Smooth muscle cell (in vitro differentiated cells): ENCODE results near the gene VSIG10L. TPM values are rescaled to one million over a fixed set of nuclear protein-coding genes. Genes with fewer than 3 reads are reported as not detected.

ENCODE experiments used
- DNase-seq: peaks from one replicate; lab custom pipeline; 2025; ENCODE audit not compliant: unreplicated experiment; lab: John Stamatoyannopoulos, UW
- H2AFZ ChIP-seq: fragments of 200-600 bp; sonication (generic); 2 replicates; pipeline ENCODE4 v1.6.0; 2016; ENCODE audit warnings: antibody characterized with exemption, low read depth, mild to moderate bottlenecking
- H3F3A ChIP-seq: fragments of 200-600 bp; sonication (generic); 2 replicates; pipeline ENCODE4 v1.6.0; 2017; ENCODE audit warnings: antibody characterized with exemption, low read depth
- H3K27ac ChIP-seq: fragments of 200-600 bp; sonication (generic); 2 replicates; pipeline ENCODE4 v1.5.1; 2016; ENCODE audit warnings: low read depth, mild to moderate bottlenecking
- H3K27me3 ChIP-seq: fragments of 200-600 bp; sonication (generic); 2 replicates; pipeline ENCODE4 v1.6.1; 2016; ENCODE audit warnings: low read depth, mild to moderate bottlenecking
- H3K36me3 ChIP-seq: fragments of 200-600 bp; sonication (generic); 2 replicates; pipeline ENCODE4 v1.5.1; 2016; ENCODE audit warnings: low read depth
- H3K4me1 ChIP-seq: fragments of 200-600 bp; sonication (generic); 2 replicates; pipeline ENCODE4 v1.5.1; 2016; ENCODE audit warnings: low read depth
- H3K4me2 ChIP-seq: fragments of 200-600 bp; sonication (generic); 2 replicates; pipeline ENCODE4 v1.6.0; 2016; ENCODE audit warnings: mild to moderate bottlenecking
- H3K4me3 ChIP-seq: fragments of 200-600 bp; sonication (generic); 2 replicates; pipeline ENCODE4 v1.5.1; 2016; ENCODE audit warnings: mild to moderate bottlenecking
- H3K79me2 ChIP-seq: fragments of 200-600 bp; sonication (generic); 2 replicates; pipeline ENCODE4 v1.6.0; 2016; ENCODE audit warnings: low read depth, mild to moderate bottlenecking
- H3K9ac ChIP-seq: fragments of 200-600 bp; sonication (generic); 2 replicates; pipeline ENCODE4 v1.6.0; 2016; ENCODE audit warnings: low read depth
- H3K9me3 ChIP-seq: fragments of 200-600 bp; sonication (generic); replicated peaks from 2 replicates; pipeline ENCODE4 v1.5.1; 2016; ENCODE audit warnings: low read depth
- H4K20me1 ChIP-seq: fragments of 200-600 bp; sonication (generic); 2 replicates; pipeline ENCODE4 v1.6.0; 2016; ENCODE audit warnings: low read depth
- CTCF ChIP-seq: fragments of 200-600 bp; sonication (generic); IDR thresholded peaks from 2 replicates; pipeline ENCODE4 v1.5.1; 2017; ENCODE audit warnings: borderline replicate concordance, mild to moderate bottlenecking, antibody characterized with exemption; ENCODE audit not compliant: insufficient read depth, poor library complexity, severe bottlenecking
- WGBS: methylation state at CpG from one replicate; pipeline ENCODE4 v1.1.7; 2016; ENCODE audit warnings: low lambda C conversion rate; 5-methylcytosine and 5-hydroxymethylcytosine counted together
- polyA plus RNA-seq: library from polyadenylated mRNA; unstranded; fragments of >200 nt; fragmentation: Nextera tagmentation; extraction: Ambion mirVana; gene quantifications from 2 replicates; pipeline ENCODE4 v1.2.1, GENCODE V29; 2016
- total RNA-seq: library from RNA; depleted of rRNA; stranded (reverse); fragments of >200 nt; gene quantifications from 2 replicates; pipeline ENCODE4 v1.2.3, GENCODE V29; 2014

The VSIG10L gene
- total and polyA plus RNA-seq, 2 experiments from 2014 or later, result 2.2 to 4.2 TPM

GRCh38 chr19:51317376-51317775 is 24.6 kb downstream of the VSIG10L start:
- H3K79me2 ChIP-seq, result no peaks in the 10 kb centered on the region

GRCh38 chr19:51316688-51317087 is 25.3 kb downstream of the VSIG10L start:
- Histone ChIP-seq H3K9ac (no peak overlapping the region), H3K27ac (no peak overlapping the region), H3K36me3 (no peaks in the 10 kb centered on the region), H3F3A (no peaks in the 10 kb centered on the region), H3K4me3 (no peak overlapping the region), H3K27me3 (no peaks in the 10 kb centered on the region), H3K79me2 (no peaks in the 10 kb centered on the region), H3K4me2 (no peak overlapping the region), H2AFZ (no peak overlapping the region), H3K9me3 (no peaks in the 10 kb centered on the region), H3K4me1 (no peaks in the 10 kb centered on the region), H4K20me1 (no peaks in the 10 kb centered on the region)
- no peak for DNase-seq
- 88% methylated on average over 7 of the region's 8 CpGs for WGBS
- no peak for TF ChIP-seq CTCF

More at GRCh38 chr19:51317376-51317775, 24.6 kb downstream of the VSIG10L start:
- no peaks in the 10 kb centered on the region for H3K27me3 ChIP-seq
- no peak for TF ChIP-seq CTCF
- 85% methylated on average over 3 of the region's 3 CpGs for WGBS
- H2AFZ ChIP-seq, result no peak overlapping the region
- no peaks in the 10 kb centered on the region for H3K4me1 ChIP-seq
- H3K27ac ChIP-seq, result no peak overlapping the region
- DNase-seq, result no peak
- H3K9ac ChIP-seq, result no peak overlapping the region
- H3F3A ChIP-seq, result no peaks in the 10 kb centered on the region
- H3K4me3 ChIP-seq, result no peak overlapping the region
- no peaks in the 10 kb centered on the region for H3K36me3 ChIP-seq
- H3K9me3 ChIP-seq, result no peaks in the 10 kb centered on the region
- H4K20me1 ChIP-seq, result no peaks in the 10 kb centered on the region
- no peak overlapping the region for H3K4me2 ChIP-seq

- 22% methylated on average over 13 of the region's 76 CpGs for WGBS
These were observed 30.3 kb downstream of the VSIG10L start, which contains the start of gene IGLON5 for GRCh38 chr19:51311351-51312257. TSS of gene IGLON5 (plus strand) at chr19:51311644. CDS start at chr19:51311848, 204 bp downstream.

More at GRCh38 chr19:51311351-51312257, 30.3 kb downstream of the VSIG10L start, which contains the start of gene IGLON5:
- H2AFZ ChIP-seq, result no peak within 1 kb of the TSS
- H3K4me3 ChIP-seq, result peak within 1 kb of the TSS; percentile 50
- no peak within 1 kb of the TSS for H3K9ac ChIP-seq
- no peak for DNase-seq
- H3K9me3 ChIP-seq, result no peaks in the 10 kb centered on the region
- peaks cover 9% of the 10 kb centered on the region for H3K27me3 ChIP-seq
- H3K4me1 ChIP-seq, result no peaks in the 10 kb centered on the region
- no peaks in the 10 kb centered on the region for H3F3A ChIP-seq
- TF ChIP-seq CTCF, result no peak
- no peak within 1 kb of the TSS for H3K27ac ChIP-seq
- no peaks in the 10 kb centered on the region for H4K20me1 ChIP-seq
- no peaks in the 10 kb centered on the region for H3K79me2 ChIP-seq
- H3K4me2 ChIP-seq, result peak within 1 kb of the TSS; percentile 83
- H3K36me3 ChIP-seq, result no peaks in the 10 kb centered on the region
